GM19035 (cell line): ENCODE results near the gene NBPF1.
"Not testable (repeated sequence)": the region's sequence is repeated elsewhere in the genome, so short reads cannot be mapped to it uniquely, and the experiment has no call there.

Experiments
- ATAC-seq: cut with Tn5 transposase; IDR thresholded peaks from one replicate; pipeline ENCODE4 v1.9.1; 2021; ENCODE audit not compliant: unreplicated experiment

NBPF1 gene

GRCh38 chr1:16557034-16557433 is 56.3 kb downstream of the NBPF1 start:
- ATAC-seq, result not testable (repeated sequence)

- ATAC-seq, result not testable (repeated sequence)
Measured at GRCh38 chr1:16553244-16553643, 60.1 kb downstream of the NBPF1 start.

GRCh38 chr1:16550212-16550918 is 63.0 kb downstream of the NBPF1 start:
- not testable (repeated sequence) for ATAC-seq

DNA sequence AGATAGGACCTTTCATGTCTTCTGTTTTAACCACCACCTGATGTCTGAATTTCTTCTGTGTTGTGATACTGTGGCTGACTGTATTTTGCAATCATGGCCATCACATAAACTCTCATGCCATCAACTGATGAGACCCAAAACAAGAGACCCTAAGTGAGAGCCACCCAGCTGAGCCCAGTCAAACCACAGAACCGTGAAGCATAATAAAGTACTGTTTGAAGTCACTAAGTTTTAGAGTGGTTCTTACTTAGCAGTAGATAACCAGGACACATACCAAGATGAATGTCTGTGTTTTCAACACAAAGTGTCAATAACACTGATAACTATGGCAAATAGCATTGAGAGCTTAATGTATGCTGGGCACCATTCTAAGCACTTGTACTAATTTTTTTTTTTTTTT is 63.8 kb downstream of the NBPF1 start:
- not testable (repeated sequence) for ATAC-seq

DNA sequence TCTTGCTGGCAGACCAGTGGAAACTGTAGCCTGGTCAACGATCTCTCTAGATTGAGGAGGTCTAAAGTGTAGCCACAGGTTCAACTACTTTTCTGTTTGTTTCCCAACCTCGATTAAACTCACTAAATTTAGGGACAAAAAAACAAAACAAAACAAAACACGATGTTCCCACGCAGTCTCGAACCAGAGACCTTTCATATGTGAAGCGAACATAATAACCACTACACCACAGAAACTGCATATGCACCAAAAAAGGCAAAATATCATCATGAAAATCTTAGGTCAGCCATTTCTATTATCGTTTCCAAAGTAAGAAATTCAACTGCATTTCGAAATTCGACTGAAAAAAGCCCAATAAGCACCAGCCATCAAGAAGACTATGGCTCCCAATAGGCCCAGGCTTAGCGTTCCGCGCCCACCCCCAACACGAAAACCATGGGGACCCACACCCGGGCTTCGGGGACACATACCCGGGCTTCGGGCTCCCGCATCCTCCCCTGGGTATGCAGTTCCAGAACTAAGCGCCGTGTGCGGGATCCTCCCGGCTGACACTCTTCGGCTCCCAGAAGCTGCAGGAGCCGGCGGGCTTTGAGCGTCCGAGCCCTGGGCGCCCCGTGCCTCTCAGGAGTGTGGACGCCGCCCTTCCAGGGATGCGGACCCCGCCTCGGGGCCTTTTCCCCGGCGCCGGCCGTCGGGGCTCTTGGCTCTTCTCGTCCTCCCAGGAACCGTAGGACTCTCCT is 65.7 kb downstream of the NBPF1 start:
- ATAC-seq, result not testable (repeated sequence)

DNA sequence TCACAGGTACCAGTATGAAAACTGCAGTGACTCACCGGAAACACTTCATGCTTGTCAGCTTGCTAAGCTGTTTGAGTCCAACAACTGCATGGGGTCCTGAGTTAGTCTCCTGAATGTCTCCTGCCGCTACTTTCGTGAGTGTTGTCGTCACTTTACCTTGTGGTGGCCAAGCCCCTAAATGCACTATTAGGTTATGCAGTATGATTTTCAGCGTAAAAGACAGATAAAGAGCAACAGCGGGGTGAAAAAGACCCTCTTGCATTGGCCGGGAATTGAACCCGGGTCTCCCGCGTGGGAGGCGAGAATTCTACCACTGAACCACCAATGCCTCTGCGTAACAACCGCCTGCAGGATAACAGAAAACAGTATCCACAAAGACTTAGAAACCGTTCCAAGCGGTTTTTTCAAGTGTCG is 67.7 kb downstream of the NBPF1 start:
- not testable (repeated sequence) for ATAC-seq

GRCh38 chr1:16540421-16540893 is 72.9 kb downstream of the NBPF1 start:
- ATAC-seq, result not testable (repeated sequence)

GRCh38 chr1:16537528-16537927 is 75.8 kb downstream of the NBPF1 start:
- not testable (repeated sequence) for ATAC-seq

- not testable (repeated sequence) for ATAC-seq
Measured at GRCh38 chr1:16536796-16537195, 76.6 kb downstream of the NBPF1 start.

DNA sequence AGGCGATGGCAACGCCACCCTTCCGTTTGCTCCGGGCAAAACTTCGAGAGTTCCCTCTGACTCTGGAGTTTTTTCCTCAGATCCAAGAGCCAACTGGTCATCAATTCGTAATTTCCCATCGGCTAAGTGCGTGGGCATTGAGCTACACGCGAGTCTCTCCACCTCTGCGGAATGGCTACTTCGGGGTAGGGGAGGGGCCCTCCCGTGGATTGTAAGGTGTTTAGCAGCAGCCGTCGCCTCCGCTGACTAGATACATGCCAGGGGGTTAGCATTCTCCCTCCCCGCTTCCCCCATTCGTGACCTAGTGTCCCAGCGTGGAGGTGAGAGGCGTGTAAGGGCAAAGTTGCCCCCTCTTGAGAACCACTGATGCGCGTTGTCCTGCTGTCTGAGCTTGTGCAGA is 77.5 kb downstream of the NBPF1 start:
- ATAC-seq, result not testable (repeated sequence)

DNA sequence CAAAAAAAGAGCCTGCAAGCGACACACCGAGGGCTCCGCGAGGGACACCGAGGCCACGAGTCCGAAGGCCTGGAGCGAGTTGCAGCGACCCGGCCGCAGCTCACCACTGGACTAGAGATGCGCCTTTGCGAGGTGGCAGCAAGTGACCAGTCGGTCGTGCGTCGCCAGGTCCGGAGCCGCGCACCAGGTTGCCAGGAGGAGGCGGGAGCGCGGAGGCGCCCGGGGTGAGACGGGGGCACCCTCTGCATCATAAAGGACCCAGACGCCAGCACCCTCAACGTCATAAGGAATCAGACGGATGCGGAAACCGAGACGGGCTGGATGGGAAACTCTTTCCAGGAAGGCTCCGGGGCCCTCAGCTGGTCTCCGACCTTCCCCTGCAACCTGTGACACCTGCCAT is 77.9 kb downstream of the NBPF1 start:
- ATAC-seq, result not testable (repeated sequence)

DNA sequence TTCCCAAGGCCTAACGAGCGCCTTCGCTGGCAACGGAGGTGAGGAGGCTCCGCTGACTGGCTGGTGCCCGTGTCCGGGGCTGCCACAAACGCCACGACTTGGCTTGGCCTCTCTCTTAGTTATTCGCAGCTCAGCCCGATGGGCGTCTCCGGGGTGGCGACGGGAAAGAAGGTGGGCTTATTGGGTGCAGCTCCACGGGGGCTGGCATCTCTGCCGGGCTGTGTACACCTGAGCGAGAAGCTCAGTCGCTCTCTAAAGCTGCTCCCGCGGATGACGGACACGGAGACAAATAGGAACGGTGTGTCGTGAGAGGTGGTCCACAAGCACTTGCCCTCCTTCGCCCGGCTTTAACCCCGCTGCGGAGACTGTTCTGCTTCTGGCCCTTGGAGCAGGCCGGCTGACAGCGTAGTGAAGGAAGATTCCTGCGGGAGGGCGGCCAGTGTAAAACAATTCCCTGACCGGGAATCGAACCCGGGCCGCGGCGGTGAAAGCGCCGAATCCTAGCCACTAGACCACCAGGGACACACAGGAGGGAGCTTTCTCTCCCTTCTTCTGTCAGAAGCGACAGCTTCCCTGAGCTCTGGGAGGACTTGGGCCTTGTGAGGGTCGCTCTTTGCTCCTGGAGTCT is 78.4 kb downstream of the NBPF1 start:
- ATAC-seq, result not testable (repeated sequence)

GRCh38 chr1:16534239-16534828 is 79.0 kb downstream of the NBPF1 start:
- ATAC-seq, result not testable (repeated sequence)

DNA sequence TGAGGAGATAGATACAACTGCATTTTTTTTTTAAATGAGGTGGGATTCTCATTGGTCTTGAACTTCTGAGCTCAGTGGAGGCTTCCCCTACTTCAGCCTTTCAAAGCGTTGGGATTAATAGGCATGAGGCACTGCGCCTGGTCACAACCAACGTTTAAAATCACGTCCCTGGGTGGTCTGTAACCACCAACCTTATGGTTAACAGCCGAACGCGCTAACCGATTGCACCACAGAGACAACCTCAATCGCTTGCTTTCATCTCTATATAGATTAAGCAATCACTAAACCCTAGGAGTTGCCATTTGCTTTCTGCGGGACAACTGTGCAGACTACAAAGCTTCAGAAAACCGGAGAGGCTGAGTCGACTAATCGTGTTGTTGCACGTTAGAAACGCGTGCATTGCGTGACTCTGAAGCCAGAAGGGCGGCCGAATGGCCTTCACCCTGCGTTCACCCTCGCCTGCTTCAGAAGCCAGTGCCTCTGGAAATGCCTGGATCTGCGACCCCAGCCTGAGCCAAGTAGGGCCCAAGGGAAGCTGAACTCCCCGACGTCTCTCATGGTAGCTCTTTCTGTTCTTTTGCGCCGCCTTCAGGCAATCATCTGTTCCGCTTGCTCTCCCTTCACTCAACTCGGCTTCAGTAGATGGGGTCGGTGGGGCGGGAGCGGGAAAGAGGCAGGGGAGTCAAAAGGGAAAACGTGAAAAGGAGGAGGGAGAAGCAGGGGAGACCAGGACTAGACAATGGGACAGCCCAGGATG is 81.0 kb downstream of the NBPF1 start:
- ATAC-seq, result not testable (repeated sequence)

GRCh38 chr1:16528338-16528737 is 85.0 kb downstream of the NBPF1 start:
- not testable (repeated sequence) for ATAC-seq

DNA sequence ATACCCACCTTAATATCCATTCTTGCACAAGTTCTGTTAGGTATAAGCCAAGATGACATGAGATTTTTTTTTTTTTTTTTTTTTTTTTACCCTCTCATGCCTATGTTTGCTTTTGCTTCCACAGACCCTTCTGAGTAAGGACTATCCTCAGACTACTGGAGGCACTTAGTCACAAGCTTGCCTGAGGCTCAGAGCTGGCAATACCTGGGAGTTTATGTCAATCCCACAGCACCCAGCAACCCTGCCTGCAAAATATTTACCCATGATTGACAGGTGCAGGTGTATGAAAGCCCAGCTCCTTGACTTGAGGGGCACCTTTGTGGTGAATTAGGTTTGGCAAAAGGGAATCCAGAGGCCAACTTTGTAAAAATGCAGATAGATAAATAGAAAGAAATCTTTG is 87.6 kb downstream of the NBPF1 start:
- not testable (repeated sequence) for ATAC-seq

GRCh38 chr1:16521679-16522078 is 91.7 kb downstream of the NBPF1 start:
- ATAC-seq, result not testable (repeated sequence)

- ATAC-seq, result no peak
Measured at GRCh38 chr1:16521288-16521583, 92.1 kb downstream of the NBPF1 start.

DNA sequence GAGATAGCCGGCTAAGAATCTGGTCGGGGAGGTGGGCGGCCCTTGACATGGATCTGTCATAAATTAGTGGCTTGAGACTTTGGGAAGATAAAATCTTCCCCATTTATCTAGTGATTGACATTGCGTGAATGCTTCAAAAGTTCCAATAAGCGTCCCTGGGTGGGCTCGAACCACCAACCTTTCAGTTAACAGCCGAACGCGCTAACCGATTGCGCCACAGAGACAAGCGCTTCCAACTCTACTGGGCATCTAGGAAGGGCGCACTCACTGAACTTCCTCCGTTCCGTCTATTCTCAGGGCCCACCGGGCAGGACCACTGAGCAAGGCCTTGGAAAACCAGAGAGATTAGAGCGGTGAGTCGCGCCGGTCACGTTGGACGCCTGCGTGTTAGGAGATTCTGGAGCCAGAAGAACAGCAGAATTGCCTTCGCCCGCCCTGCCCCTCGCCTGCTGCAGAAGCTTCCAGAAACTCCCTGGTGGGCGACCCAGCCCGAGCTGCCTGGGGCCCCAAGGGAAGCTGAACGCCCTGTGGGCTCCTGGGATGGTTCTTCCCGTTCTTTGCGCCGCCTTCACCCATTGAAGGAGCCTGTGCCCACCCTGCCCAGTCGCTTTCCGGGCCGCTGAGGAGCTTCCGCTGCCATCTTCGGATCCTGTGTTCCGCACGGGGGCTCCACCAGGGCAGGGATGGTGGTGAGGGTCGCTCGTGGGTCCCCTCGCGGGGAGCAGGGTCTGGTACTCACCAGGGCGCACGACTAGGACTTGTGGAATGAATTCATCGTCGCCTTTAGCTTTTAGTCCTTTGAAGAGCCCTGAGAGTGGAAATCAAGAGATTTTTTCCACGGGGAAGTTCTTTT is 92.7 kb downstream of the NBPF1 start:
- not testable (repeated sequence) for ATAC-seq
